Measurements from ENCODE around the gene KCNAB1. TPM values are rescaled to one million over a fixed set of nuclear protein-coding genes. Genes with fewer than 3 reads are reported as not detected.

The KCNAB1 gene
- total RNA-seq, 1 experiment from 2014 or later, result 1.0 TPM

DNA sequence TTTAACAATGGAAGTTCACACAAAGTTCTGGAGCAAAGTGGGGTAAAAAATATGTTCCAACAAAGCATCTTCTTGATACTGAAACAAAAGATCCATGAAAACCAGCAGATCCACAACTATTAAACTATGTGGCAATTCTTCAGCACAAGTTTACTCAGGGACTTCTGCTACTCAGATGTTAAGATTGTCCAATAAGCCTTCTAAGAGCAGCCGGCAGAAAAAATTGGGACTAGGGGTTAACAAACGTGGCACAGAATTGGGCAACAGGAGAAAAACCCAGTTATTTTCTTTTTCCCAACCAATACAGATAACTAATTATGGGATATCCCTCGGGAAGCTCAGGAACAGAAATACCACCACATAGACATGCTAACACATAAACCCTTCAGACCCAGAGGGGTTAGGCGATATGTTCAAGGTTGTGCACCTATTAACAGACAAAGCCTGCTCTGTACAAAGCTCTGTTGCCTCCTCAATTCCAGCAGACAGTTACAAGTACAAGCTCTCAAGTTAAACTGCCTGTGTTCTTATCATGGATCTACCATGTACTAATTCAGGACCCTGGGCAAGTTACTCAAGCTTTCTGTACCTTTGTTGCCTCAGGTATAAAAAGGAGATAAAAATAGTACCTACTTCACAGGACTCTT, 427.8 kb downstream of the KCNAB1 start (continued):
- TF ChIP-seq SMAD3 (CRISPR knock-in tag; IDR thresholded peaks at IDR 0.05; ENCODE audit: borderline replicate concordance) (no peak), GRHL2 (CRISPR knock-in tag; IDR thresholded peaks at IDR 0.05; ENCODE audit: insufficient replicate concordance, severe bottlenecking) (no peak), ELF4 (CRISPR knock-in tag; IDR thresholded peaks at IDR 0.05; ENCODE audit: low read depth) (no peak)
- TF ChIP-seq, protein P1, sequence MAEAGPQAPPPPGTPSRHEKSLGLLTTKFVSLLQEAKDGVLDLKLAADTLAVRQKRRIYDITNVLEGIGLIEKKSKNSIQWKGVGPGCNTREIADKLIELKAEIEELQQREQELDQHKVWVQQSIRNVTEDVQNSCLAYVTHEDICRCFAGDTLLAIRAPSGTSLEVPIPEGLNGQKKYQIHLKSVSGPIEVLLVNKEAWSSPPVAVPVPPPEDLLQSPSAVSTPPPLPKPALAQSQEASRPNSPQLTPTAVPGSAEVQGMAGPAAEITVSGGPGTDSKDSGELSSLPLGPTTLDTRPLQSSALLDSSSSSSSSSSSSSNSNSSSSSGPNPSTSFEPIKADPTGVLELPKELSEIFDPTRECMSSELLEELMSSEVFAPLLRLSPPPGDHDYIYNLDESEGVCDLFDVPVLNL (CRISPR knock-in tag; IDR thresholded peaks at IDR 0.05; ENCODE audit: borderline replicate concordance, low read depth), result no peak
- TF ChIP-seq, protein P2, sequence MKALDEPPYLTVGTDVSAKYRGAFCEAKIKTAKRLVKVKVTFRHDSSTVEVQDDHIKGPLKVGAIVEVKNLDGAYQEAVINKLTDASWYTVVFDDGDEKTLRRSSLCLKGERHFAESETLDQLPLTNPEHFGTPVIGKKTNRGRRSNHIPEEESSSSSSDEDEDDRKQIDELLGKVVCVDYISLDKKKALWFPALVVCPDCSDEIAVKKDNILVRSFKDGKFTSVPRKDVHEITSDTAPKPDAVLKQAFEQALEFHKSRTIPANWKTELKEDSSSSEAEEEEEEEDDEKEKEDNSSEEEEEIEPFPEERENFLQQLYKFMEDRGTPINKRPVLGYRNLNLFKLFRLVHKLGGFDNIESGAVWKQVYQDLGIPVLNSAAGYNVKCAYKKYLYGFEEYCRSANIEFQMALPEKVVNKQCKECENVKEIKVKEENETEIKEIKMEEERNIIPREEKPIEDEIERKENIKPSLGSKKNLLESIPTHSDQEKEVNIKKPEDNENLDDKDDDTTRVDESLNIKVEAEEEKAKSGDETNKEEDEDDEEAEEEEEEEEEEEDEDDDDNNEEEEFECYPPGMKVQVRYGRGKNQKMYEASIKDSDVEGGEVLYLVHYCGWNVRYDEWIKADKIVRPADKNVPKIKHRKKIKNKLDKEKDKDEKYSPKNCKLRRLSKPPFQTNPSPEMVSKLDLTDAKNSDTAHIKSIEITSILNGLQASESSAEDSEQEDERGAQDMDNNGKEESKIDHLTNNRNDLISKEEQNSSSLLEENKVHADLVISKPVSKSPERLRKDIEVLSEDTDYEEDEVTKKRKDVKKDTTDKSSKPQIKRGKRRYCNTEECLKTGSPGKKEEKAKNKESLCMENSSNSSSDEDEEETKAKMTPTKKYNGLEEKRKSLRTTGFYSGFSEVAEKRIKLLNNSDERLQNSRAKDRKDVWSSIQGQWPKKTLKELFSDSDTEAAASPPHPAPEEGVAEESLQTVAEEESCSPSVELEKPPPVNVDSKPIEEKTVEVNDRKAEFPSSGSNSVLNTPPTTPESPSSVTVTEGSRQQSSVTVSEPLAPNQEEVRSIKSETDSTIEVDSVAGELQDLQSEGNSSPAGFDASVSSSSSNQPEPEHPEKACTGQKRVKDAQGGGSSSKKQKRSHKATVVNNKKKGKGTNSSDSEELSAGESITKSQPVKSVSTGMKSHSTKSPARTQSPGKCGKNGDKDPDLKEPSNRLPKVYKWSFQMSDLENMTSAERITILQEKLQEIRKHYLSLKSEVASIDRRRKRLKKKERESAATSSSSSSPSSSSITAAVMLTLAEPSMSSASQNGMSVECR (CRISPR knock-in tag; IDR thresholded peaks at IDR 0.05; ENCODE audit: borderline replicate concordance), result no peak

DNA sequence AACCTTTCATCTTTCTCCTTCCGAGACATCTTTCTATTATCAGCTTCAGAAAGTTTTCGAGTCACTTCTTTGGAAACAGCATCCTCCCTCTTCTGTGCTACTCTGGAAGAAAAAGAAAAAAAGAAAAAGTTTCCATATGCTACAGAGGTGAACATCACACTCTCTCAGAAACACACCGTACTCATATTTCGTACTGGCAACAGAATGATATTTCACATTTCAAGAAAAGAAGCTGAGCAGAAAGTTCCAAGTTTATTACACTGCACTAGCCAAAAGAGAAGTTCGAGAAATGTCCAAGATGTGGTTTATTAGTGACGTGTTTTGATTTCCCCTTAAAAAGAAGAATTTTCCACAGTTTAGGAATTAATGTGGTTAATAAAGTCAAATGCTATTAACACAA, 428.5 kb downstream of the KCNAB1 start:
- no peak for DNase-seq (ENCODE audit: low spot score)
- H3K4me3 Mint-ChIP-seq, result no peak overlapping the region
- H3K27me3 Mint-ChIP-seq (ENCODE audit: low read depth), result no peaks in the 10 kb centered on the region
- peaks cover 80% of the 10 kb centered on the region for H3K36me3 Mint-ChIP-seq
- POLR2A ChIA-PET, result no interaction called here
- no peaks in the 10 kb centered on the region for H3K9me3 Mint-ChIP-seq
- CTCF ChIA-PET, result no interaction called here
- ATAC-seq, result no peak
- no peak overlapping the region for H3K27ac Mint-ChIP-seq
- peaks cover 16% of the 10 kb centered on the region for H3K4me1 Mint-ChIP-seq
- TF ChIP-seq, protein P3, sequence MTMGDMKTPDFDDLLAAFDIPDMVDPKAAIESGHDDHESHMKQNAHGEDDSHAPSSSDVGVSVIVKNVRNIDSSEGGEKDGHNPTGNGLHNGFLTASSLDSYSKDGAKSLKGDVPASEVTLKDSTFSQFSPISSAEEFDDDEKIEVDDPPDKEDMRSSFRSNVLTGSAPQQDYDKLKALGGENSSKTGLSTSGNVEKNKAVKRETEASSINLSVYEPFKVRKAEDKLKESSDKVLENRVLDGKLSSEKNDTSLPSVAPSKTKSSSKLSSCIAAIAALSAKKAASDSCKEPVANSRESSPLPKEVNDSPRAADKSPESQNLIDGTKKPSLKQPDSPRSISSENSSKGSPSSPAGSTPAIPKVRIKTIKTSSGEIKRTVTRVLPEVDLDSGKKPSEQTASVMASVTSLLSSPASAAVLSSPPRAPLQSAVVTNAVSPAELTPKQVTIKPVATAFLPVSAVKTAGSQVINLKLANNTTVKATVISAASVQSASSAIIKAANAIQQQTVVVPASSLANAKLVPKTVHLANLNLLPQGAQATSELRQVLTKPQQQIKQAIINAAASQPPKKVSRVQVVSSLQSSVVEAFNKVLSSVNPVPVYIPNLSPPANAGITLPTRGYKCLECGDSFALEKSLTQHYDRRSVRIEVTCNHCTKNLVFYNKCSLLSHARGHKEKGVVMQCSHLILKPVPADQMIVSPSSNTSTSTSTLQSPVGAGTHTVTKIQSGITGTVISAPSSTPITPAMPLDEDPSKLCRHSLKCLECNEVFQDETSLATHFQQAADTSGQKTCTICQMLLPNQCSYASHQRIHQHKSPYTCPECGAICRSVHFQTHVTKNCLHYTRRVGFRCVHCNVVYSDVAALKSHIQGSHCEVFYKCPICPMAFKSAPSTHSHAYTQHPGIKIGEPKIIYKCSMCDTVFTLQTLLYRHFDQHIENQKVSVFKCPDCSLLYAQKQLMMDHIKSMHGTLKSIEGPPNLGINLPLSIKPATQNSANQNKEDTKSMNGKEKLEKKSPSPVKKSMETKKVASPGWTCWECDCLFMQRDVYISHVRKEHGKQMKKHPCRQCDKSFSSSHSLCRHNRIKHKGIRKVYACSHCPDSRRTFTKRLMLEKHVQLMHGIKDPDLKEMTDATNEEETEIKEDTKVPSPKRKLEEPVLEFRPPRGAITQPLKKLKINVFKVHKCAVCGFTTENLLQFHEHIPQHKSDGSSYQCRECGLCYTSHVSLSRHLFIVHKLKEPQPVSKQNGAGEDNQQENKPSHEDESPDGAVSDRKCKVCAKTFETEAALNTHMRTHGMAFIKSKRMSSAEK (CRISPR knock-in tag; IDR thresholded peaks at IDR 0.05; ENCODE audit: borderline replicate concordance), result no peak
- TF ChIP-seq ETV6 (CRISPR knock-in tag; IDR thresholded peaks at IDR 0.05) (no peak), FOXJ3 (CRISPR knock-in tag; IDR thresholded peaks at IDR 0.05; ENCODE audit: borderline replicate concordance) (no peak), RORB (CRISPR knock-in tag; IDR thresholded peaks at IDR 0.05) (no peak), TEAD1 (CRISPR knock-in tag; IDR thresholded peaks at IDR 0.05) (no peak), ZNF121 (CRISPR knock-in tag; IDR thresholded peaks at IDR 0.05) (no peak), ZNF232 (CRISPR knock-in tag; IDR thresholded peaks at IDR 0.05) (no peak), NFE2L1 (CRISPR knock-in tag; IDR thresholded peaks at IDR 0.05) (no peak), EMX1 (CRISPR knock-in tag; IDR thresholded peaks at IDR 0.05) (no peak)
- TF ChIP-seq, protein P4, sequence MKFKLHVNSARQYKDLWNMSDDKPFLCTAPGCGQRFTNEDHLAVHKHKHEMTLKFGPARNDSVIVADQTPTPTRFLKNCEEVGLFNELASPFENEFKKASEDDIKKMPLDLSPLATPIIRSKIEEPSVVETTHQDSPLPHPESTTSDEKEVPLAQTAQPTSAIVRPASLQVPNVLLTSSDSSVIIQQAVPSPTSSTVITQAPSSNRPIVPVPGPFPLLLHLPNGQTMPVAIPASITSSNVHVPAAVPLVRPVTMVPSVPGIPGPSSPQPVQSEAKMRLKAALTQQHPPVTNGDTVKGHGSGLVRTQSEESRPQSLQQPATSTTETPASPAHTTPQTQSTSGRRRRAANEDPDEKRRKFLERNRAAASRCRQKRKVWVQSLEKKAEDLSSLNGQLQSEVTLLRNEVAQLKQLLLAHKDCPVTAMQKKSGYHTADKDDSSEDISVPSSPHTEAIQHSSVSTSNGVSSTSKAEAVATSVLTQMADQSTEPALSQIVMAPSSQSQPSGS (CRISPR knock-in tag; IDR thresholded peaks at IDR 0.05; ENCODE audit: borderline replicate concordance, low read depth), result no peak
- TF ChIP-seq, protein P5, sequence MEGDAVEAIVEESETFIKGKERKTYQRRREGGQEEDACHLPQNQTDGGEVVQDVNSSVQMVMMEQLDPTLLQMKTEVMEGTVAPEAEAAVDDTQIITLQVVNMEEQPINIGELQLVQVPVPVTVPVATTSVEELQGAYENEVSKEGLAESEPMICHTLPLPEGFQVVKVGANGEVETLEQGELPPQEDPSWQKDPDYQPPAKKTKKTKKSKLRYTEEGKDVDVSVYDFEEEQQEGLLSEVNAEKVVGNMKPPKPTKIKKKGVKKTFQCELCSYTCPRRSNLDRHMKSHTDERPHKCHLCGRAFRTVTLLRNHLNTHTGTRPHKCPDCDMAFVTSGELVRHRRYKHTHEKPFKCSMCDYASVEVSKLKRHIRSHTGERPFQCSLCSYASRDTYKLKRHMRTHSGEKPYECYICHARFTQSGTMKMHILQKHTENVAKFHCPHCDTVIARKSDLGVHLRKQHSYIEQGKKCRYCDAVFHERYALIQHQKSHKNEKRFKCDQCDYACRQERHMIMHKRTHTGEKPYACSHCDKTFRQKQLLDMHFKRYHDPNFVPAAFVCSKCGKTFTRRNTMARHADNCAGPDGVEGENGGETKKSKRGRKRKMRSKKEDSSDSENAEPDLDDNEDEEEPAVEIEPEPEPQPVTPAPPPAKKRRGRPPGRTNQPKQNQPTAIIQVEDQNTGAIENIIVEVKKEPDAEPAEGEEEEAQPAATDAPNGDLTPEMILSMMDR (IDR thresholded peaks at IDR 0.05), result no peak
- TF ChIP-seq, protein P6, sequence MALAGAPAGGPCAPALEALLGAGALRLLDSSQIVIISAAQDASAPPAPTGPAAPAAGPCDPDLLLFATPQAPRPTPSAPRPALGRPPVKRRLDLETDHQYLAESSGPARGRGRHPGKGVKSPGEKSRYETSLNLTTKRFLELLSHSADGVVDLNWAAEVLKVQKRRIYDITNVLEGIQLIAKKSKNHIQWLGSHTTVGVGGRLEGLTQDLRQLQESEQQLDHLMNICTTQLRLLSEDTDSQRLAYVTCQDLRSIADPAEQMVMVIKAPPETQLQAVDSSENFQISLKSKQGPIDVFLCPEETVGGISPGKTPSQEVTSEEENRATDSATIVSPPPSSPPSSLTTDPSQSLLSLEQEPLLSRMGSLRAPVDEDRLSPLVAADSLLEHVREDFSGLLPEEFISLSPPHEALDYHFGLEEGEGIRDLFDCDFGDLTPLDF (CRISPR knock-in tag; IDR thresholded peaks at IDR 0.05), result no peak
- TF ChIP-seq, protein P7, sequence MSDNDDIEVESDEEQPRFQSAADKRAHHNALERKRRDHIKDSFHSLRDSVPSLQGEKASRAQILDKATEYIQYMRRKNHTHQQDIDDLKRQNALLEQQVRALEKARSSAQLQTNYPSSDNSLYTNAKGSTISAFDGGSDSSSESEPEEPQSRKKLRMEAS (CRISPR knock-in tag; IDR thresholded peaks at IDR 0.05), result no peak
- TF ChIP-seq, protein P8, sequence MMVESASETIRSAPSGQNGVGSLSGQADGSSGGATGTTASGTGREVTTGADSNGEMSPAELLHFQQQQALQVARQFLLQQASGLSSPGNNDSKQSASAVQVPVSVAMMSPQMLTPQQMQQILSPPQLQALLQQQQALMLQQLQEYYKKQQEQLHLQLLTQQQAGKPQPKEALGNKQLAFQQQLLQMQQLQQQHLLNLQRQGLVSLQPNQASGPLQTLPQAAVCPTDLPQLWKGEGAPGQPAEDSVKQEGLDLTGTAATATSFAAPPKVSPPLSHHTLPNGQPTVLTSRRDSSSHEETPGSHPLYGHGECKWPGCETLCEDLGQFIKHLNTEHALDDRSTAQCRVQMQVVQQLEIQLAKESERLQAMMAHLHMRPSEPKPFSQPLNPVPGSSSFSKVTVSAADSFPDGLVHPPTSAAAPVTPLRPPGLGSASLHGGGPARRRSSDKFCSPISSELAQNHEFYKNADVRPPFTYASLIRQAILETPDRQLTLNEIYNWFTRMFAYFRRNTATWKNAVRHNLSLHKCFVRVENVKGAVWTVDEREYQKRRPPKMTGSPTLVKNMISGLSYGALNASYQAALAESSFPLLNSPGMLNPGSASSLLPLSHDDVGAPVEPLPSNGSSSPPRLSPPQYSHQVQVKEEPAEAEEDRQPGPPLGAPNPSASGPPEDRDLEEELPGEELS (CRISPR knock-in tag; IDR thresholded peaks at IDR 0.05), result no peak

All from WTC11 (cell line).